Kidney epithelial cell (primary cell): ENCODE measurements around the gene LTBP2. TPM values are rescaled to one million over a fixed set of nuclear protein-coding genes. Genes with fewer than 3 reads are reported as not detected.

Source experiments
- DNase-seq: peaks from one replicate; pipeline ENCODE4 v3.0.0-alpha.2; 2010; ENCODE audit warnings: low read depth
- H3K27me3 ChIP-seq: 2 replicates; pipeline ENCODE4 v1.6.0; 2011; ENCODE audit warnings: low read length; ENCODE audit not compliant: control insufficient read depth, insufficient read depth
- H3K36me3 ChIP-seq: 2 replicates; pipeline ENCODE4 v1.5.1; 2011; ENCODE audit warnings: low read length; ENCODE audit not compliant: control insufficient read depth, insufficient read depth
- H3K4me3 ChIP-seq: 2 replicates; pipeline ENCODE4 v1.5.1; 2011; ENCODE audit warnings: low read depth, mild to moderate bottlenecking, control low read depth, low read length
- CTCF ChIP-seq: IDR thresholded peaks from 2 replicates; pipeline ENCODE4 v1.5.1; 2011; ENCODE audit warnings: mild to moderate bottlenecking, moderate library complexity, low read length, control low read depth, inconsistent platforms; ENCODE audit not compliant: insufficient read depth, poor library complexity, severe bottlenecking
- total RNA-seq: library from RNA; depleted of rRNA; stranded (reverse); fragments of >200 nt; gene quantifications from 2 replicates; pipeline ENCODE4 v1.2.3, GENCODE V29; 2015

The LTBP2 gene
- total RNA-seq, 1 donor from 2014 or later: 69.5 TPM

- H3K27me3 ChIP-seq: no peaks in the 10 kb centered on the region
- peak; percentile 100 for DNase-seq
- TF ChIP-seq CTCF: no peak
- H3K4me3 ChIP-seq: no peak overlapping the region
- no peaks in the 10 kb centered on the region for H3K36me3 ChIP-seq
Observed at GRCh38 chr14:74620497-74620921, 8.5 kb upstream of the LTBP2 start.

DNA sequence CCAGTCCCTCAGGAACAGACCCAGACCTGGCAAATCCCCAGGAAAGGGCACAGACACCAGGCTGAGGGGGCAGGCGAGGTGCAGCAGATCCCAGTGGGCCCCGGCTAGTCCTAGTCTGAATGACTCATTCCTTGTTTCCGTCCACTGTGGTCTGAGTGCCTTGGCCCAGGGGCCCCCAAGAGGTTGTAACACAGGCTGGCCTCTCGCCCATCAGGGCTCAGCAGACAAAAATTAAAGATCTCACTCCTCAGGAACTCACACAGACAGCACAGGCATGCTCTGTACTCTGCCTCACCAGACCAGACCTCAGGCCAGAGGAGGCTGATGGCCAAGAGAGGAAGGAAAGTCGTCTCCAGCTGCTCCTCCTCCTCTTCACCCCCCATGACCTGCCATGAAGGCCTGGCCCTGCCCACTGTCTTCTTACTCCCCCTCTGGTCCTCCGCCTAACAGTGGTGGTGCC, 7.7 kb upstream of the LTBP2 start:
- TF ChIP-seq CTCF: no peak
- Histone ChIP-seq H3K4me3 (no peak overlapping the region), H3K27me3 (no peaks in the 10 kb centered on the region), H3K36me3 (no peaks in the 10 kb centered on the region)
- DNase-seq: peak; percentile 95

DNA sequence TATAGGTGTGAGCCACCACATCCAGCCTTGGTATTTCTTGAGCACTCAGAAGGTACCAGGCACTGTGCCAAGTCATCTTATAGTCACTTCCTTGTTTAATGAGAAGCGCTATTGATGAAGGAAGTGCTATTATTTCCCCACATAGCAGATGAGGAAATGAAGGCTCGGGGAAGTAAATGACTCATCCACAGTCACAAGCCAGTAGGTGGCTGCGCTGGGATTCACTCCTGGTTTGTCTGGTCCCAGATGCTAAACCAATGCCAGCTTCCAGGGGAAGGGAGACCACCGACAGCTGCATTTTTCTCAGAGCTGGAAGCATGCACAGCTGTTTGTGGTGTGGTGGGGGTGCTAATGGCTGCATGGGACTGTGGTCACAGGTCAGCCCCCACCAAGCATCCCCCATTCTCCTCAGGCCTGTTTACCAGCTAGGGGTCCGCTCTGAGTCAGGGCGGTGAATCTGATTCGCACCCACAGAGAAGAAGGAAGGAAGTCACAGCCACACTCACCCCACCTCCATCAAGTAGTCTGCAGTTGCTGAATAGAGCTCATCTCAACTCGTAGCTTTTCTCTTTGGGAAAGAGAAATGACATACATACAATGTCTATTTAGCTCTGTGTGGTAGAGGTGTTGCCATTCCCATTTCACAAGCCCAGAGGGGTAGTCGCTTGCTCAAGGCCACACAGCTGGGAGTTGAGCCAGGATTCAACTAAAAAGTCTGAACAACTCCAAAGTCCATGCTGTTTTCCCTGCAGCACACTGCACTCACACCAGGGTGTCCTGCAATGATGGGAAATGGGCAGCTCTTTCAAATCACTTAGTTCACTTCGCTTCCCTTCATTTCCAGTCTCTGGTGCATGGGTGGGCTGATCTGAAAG, 6.3 kb upstream of the LTBP2 start:
- Histone ChIP-seq H3K27me3 (no peaks in the 10 kb centered on the region), H3K36me3 (no peaks in the 10 kb centered on the region), H3K4me3 (no peak overlapping the region)
- peak; percentile 61 for DNase-seq
- no peak for TF ChIP-seq CTCF

GRCh38 chr14:74616996-74617700, 5.1 kb upstream of the LTBP2 start:
- no peaks in the 10 kb centered on the region for H3K36me3 ChIP-seq
- H3K27me3 ChIP-seq: no peaks in the 10 kb centered on the region
- TF ChIP-seq CTCF: no peak
- DNase-seq: no peak
- no peak overlapping the region for H3K4me3 ChIP-seq

- H3K27me3 ChIP-seq: no peaks in the 10 kb centered on the region
- peak; percentile 70 for DNase-seq
- peak overlapping the region; percentile 1 for H3K4me3 ChIP-seq
Observed at GRCh38 chr14:74616507-74616906, 4.5 kb upstream of the LTBP2 start.

More at GRCh38 chr14:74616507-74616906, 4.5 kb upstream of the LTBP2 start:
- no peak for TF ChIP-seq CTCF
- H3K36me3 ChIP-seq: no peaks in the 10 kb centered on the region
